Memory B cell (primary cell): ENCODE measurements around the gene AMD1.
"Not testable (repeated sequence)": the region's sequence is repeated elsewhere in the genome, so short reads cannot be mapped to it uniquely, and the experiment has no call there.

Experiments
- ATAC-seq: fragments of 150-1000 bp; cut with Tn5 transposase; 2 replicates; pipeline ENCODE4 v1.10.0; 2021; ENCODE audit warnings: low read depth, mild to moderate bottlenecking, moderate library complexity
- DNase-seq, 2 donors: peaks; one replicate each; pipeline ENCODE4 v3.0.0; 2022; ENCODE audit warnings: low spot score in 2 of 2
- H3K27ac Mint-ChIP-seq: one replicate; pipeline ENCODE4 v1.8.0; 2022; ENCODE audit warnings: mild to moderate bottlenecking, moderate library complexity, mixed read lengths
- H3K27me3 Mint-ChIP-seq: one replicate; pipeline ENCODE4 v1.8.0; 2022; ENCODE audit warnings: mixed read lengths
- H3K36me3 Mint-ChIP-seq: one replicate; pipeline ENCODE4 v1.8.0; 2022; ENCODE audit warnings: mild to moderate bottlenecking, mixed read lengths
- H3K4me1 Mint-ChIP-seq: one replicate; pipeline ENCODE4 v1.8.0; 2022; ENCODE audit warnings: mixed read lengths
- H3K4me3 Mint-ChIP-seq: one replicate; pipeline ENCODE4 v1.8.0; 2022; ENCODE audit warnings: mild to moderate bottlenecking, moderate library complexity, mixed read lengths
- H3K9me3 Mint-ChIP-seq: one replicate; pipeline ENCODE4 v1.8.0; 2022; ENCODE audit warnings: mixed read lengths

The AMD1 gene

GRCh38 chr6:110873981-110874879 lies at the start of gene AMD1:
AMD1 (plus strand) TSS chr6:110874785; CDS start chr6:110875106, 321 bp downstream.
- peak within 1 kb of the TSS; percentile 93 for H3K4me3 Mint-ChIP-seq
- ATAC-seq (peak; percentile 77), DNase-seq (peak; percentile 95 to 97)
- H3K27ac Mint-ChIP-seq, result peak within 1 kb of the TSS; percentile 98
- no peaks in the 10 kb centered on the region for H3K36me3 Mint-ChIP-seq
- H3K4me1 Mint-ChIP-seq, result peaks cover 21% of the 10 kb centered on the region
- no peaks in the 10 kb centered on the region for H3K27me3 Mint-ChIP-seq
- no peaks in the 10 kb centered on the region for H3K9me3 Mint-ChIP-seq

- ATAC-seq, result no peak
- DNase-seq, result no peak
- Mint-ChIP-seq H3K9me3 (no peaks in the 10 kb centered on the region), H3K27me3 (no peaks in the 10 kb centered on the region), H3K4me1 (no peaks in the 10 kb centered on the region), H3K36me3 (peaks cover under 1% of the 10 kb centered on the region), H3K4me3 (no peak overlapping the region), H3K27ac (no peak overlapping the region)
These were observed 48.1 kb upstream of the AMD1 start for GRCh38 chr6:110826236-110827129.

- no peaks in the 10 kb centered on the region for H3K27me3 Mint-ChIP-seq
- no peaks in the 10 kb centered on the region for H3K9me3 Mint-ChIP-seq
- no peaks in the 10 kb centered on the region for H3K4me1 Mint-ChIP-seq
- H3K36me3 Mint-ChIP-seq, result peaks cover 3% of the 10 kb centered on the region
- no peak overlapping the region for H3K4me3 Mint-ChIP-seq
- H3K27ac Mint-ChIP-seq, result no peak overlapping the region
- ATAC-seq, result no peak
- DNase-seq, result no peak
These were observed 46.2 kb upstream of the AMD1 start for GRCh38 chr6:110828396-110828795.

- Mint-ChIP-seq H3K4me1 (no peaks in the 10 kb centered on the region), H3K36me3 (peaks cover 3% of the 10 kb centered on the region), H3K9me3 (no peaks in the 10 kb centered on the region), H3K4me3 (no peak overlapping the region), H3K27ac (no peak overlapping the region), H3K27me3 (no peaks in the 10 kb centered on the region)
- no peak for ATAC-seq
- no peak for DNase-seq
These were observed 43.2 kb upstream of the AMD1 start for GRCh38 chr6:110831405-110831804.

- H3K9me3 Mint-ChIP-seq, result no peaks in the 10 kb centered on the region
- H3K4me1 Mint-ChIP-seq, result no peaks in the 10 kb centered on the region
- ATAC-seq (no peak), DNase-seq (no peak)
- H3K27me3 Mint-ChIP-seq, result no peaks in the 10 kb centered on the region
- H3K4me3 Mint-ChIP-seq, result no peak overlapping the region
- H3K36me3 Mint-ChIP-seq, result peaks cover 3% of the 10 kb centered on the region
- H3K27ac Mint-ChIP-seq, result no peak overlapping the region
These were observed 40.8 kb upstream of the AMD1 start for GRCh38 chr6:110833831-110834230.

- H3K27ac Mint-ChIP-seq, H3K36me3 Mint-ChIP-seq, ATAC-seq, H3K4me1 Mint-ChIP-seq, H3K9me3 Mint-ChIP-seq, H3K4me3 Mint-ChIP-seq, DNase-seq, H3K27me3 Mint-ChIP-seq: not testable (repeated sequence)
These were observed 38.8 kb upstream of the AMD1 start for GRCh38 chr6:110835751-110836150.

GRCh38 chr6:110841266-110841665 lies 33.3 kb upstream of the AMD1 start:
- Mint-ChIP-seq H3K9me3 (no peaks in the 10 kb centered on the region), H3K27me3 (no peaks in the 10 kb centered on the region), H3K4me3 (no peak overlapping the region), H3K4me1 (no peaks in the 10 kb centered on the region), H3K27ac (no peak overlapping the region), H3K36me3 (no peaks in the 10 kb centered on the region)
- no peak for DNase-seq
- ATAC-seq, result no peak

- no peaks in the 10 kb centered on the region for H3K4me1 Mint-ChIP-seq
- H3K36me3 Mint-ChIP-seq, result no peaks in the 10 kb centered on the region
- H3K27me3 Mint-ChIP-seq, result no peaks in the 10 kb centered on the region
- no peak for ATAC-seq
- no peak for DNase-seq
- no peaks in the 10 kb centered on the region for H3K9me3 Mint-ChIP-seq
- H3K27ac Mint-ChIP-seq, result no peak overlapping the region
- no peak overlapping the region for H3K4me3 Mint-ChIP-seq
These were observed 24.8 kb upstream of the AMD1 start for GRCh38 chr6:110849781-110850180.

GRCh38 chr6:110852773-110853172 lies 21.8 kb upstream of the AMD1 start:
- ATAC-seq (no peak), DNase-seq (no peak)
- Mint-ChIP-seq H3K27ac (no peak overlapping the region), H3K27me3 (no peaks in the 10 kb centered on the region), H3K36me3 (no peaks in the 10 kb centered on the region), H3K9me3 (no peaks in the 10 kb centered on the region), H3K4me3 (no peak overlapping the region), H3K4me1 (no peaks in the 10 kb centered on the region)

- ATAC-seq, result no peak
- no peaks in the 10 kb centered on the region for H3K27me3 Mint-ChIP-seq
These were observed 20.7 kb upstream of the AMD1 start for GRCh38 chr6:110853754-110854477.

GRCh38 chr6:110856296-110856695 lies 18.3 kb upstream of the AMD1 start:
- Mint-ChIP-seq H3K9me3 (no peaks in the 10 kb centered on the region), H3K36me3 (peaks cover 3% of the 10 kb centered on the region), H3K4me1 (peaks cover 4% of the 10 kb centered on the region), H3K27ac (no peak overlapping the region), H3K4me3 (no peak overlapping the region), H3K27me3 (no peaks in the 10 kb centered on the region)
- no peak for ATAC-seq
- no peak for DNase-seq

More at GRCh38 chr6:110853754-110854477, 20.7 kb upstream of the AMD1 start:
- Mint-ChIP-seq H3K36me3 (peaks cover under 1% of the 10 kb centered on the region), H3K4me1 (no peaks in the 10 kb centered on the region), H3K4me3 (no peak overlapping the region), H3K27ac (no peak overlapping the region), H3K9me3 (no peaks in the 10 kb centered on the region)
- no peak for DNase-seq

- Mint-ChIP-seq H3K36me3 (peaks cover 3% of the 10 kb centered on the region), H3K4me3 (no peak overlapping the region), H3K9me3 (no peaks in the 10 kb centered on the region), H3K27ac (no peak overlapping the region), H3K27me3 (no peaks in the 10 kb centered on the region), H3K4me1 (peaks cover 4% of the 10 kb centered on the region)
- DNase-seq (no peak), ATAC-seq (no peak)
These were observed 16.6 kb upstream of the AMD1 start for GRCh38 chr6:110858016-110858415.

GRCh38 chr6:110858562-110859214 lies 15.9 kb upstream of the AMD1 start:
- no peak for ATAC-seq
- Mint-ChIP-seq H3K4me1 (peaks cover 4% of the 10 kb centered on the region), H3K4me3 (peak overlapping the region; percentile 65), H3K27ac (no peak overlapping the region), H3K9me3 (no peaks in the 10 kb centered on the region), H3K27me3 (no peaks in the 10 kb centered on the region), H3K36me3 (peaks cover 3% of the 10 kb centered on the region)
- DNase-seq, result no peak
